Epithelial cell of esophagus (primary cell): ENCODE results near the gene RPS6KL1.

Source experiments
- DNase-seq: peaks from one replicate; pipeline ENCODE4 v3.0.0; 2010; ENCODE audit warnings: low read depth
- H3K4me3 ChIP-seq: 2 replicates; pipeline ENCODE4 v1.5.1; 2011; ENCODE audit warnings: mild to moderate bottlenecking, low read length, control low read depth
- TF ChIP-seq, protein P1 (sequence below): IDR thresholded peaks from 2 replicates; pipeline ENCODE4 v1.5.1; 2011; ENCODE audit warnings: low read depth, mild to moderate bottlenecking, low read length, control low read depth, inconsistent platforms; ENCODE audit not compliant: insufficient read depth; ENCODE audit errors: missing control alignments

RPS6KL1 gene, protein sequence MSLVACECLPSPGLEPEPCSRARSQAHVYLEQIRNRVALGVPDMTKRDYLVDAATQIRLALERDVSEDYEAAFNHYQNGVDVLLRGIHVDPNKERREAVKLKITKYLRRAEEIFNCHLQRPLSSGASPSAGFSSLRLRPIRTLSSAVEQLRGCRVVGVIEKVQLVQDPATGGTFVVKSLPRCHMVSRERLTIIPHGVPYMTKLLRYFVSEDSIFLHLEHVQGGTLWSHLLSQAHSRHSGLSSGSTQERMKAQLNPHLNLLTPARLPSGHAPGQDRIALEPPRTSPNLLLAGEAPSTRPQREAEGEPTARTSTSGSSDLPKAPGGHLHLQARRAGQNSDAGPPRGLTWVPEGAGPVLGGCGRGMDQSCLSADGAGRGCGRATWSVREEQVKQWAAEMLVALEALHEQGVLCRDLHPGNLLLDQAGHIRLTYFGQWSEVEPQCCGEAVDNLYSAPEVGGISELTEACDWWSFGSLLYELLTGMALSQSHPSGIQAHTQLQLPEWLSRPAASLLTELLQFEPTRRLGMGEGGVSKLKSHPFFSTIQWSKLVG

DNA sequence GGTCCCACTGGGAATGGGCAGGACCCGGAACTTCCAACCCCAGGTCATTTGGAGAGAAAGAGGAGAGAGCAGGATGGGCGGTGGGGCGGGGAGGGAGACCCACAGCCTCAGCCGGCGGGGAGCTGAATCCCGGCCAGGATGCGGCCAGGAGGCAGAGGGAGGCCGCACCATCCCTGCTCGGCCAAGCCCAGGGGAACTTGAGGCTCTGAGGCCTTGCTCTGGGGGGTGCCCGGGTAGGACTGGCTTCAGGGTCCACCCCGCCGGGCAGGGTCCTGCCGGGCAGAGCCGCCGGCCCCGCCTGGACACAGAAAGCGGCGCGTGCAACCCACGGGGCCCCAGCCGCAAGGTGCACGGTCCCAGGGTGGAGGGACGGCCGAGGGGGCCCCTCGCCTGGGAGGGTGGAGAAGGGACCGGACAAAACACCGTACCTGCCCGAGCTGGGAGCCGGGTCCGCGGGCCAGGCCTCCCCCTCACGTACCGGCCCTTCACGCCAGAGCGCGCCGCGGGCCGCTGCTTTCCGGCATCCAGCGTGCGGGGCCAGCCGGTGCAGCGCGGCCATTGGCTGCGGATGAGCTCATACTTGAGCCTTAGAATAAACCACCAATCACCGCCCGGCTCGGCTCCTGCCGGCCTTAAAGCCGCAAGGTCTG is at the start of gene RPS6KL1:
Gene RPS6KL1 (minus strand): TSS at position 509 of the 650 bp plus-strand sequence. CDS start 1,719 bp downstream, outside the sequence.
- TF ChIP-seq, protein P1, sequence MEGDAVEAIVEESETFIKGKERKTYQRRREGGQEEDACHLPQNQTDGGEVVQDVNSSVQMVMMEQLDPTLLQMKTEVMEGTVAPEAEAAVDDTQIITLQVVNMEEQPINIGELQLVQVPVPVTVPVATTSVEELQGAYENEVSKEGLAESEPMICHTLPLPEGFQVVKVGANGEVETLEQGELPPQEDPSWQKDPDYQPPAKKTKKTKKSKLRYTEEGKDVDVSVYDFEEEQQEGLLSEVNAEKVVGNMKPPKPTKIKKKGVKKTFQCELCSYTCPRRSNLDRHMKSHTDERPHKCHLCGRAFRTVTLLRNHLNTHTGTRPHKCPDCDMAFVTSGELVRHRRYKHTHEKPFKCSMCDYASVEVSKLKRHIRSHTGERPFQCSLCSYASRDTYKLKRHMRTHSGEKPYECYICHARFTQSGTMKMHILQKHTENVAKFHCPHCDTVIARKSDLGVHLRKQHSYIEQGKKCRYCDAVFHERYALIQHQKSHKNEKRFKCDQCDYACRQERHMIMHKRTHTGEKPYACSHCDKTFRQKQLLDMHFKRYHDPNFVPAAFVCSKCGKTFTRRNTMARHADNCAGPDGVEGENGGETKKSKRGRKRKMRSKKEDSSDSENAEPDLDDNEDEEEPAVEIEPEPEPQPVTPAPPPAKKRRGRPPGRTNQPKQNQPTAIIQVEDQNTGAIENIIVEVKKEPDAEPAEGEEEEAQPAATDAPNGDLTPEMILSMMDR: no peak

DNA sequence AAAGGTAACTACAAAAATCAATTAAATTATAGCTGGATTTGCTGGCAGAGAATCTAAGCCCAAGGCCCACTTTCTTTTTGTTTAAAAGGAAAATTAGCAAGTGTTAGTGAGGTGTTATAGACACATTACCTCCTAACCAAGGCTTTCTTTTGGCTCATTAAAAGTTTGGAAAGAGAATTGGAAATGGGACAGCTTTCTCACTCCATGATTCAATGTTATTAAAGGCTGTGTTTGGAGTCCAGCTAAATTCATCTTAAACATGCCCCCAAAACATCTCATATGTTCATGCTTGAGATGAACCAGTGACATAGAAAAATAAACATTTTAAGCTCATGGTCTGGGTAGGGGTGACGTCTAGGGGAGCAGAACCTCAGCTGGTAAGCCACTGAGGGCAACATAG is 45.8 kb upstream of the RPS6KL1 start:
- DNase-seq: no peak
- TF ChIP-seq, protein P1: no peak
- no peak overlapping the region for H3K4me3 ChIP-seq

More for the DNA sequence above, at the start of gene RPS6KL1:
- H3K4me3 ChIP-seq: peak within 1 kb of the TSS; percentile 52
- DNase-seq: peak; percentile 85

DNA sequence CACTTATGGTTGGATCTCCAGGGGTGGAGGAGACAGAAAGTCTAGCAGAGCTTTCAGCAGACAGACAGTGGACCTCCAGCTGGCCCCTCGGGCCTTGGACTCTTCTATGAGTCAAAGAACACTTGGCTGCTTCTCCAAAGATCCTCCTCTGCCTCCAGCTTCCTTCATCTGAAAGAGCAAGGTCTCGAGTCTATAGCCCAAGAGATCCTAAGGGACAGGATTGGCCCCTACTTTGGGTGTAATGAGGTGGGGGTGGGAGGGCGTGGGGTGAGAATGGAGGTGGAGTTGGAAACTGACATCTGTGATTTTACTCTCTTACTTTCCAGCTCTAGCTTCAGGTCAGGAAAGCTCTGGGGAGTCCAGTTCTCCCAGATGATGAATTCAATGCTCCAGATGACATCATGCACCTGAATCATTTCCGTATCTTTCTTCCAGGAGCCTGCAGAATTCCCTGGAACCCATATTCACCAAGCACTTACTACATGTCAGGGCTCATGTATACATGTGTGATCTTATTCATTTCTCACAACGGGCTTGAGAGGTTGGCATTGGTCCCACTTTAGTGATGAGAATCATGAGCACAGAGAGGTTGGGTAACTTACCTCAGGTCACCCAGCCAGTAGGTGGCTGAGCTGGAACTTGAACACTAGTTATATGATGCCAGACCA is 42.6 kb upstream of the RPS6KL1 start:
- no peak overlapping the region for H3K4me3 ChIP-seq
- TF ChIP-seq, protein P1: no peak
- DNase-seq: peak; percentile 98

DNA sequence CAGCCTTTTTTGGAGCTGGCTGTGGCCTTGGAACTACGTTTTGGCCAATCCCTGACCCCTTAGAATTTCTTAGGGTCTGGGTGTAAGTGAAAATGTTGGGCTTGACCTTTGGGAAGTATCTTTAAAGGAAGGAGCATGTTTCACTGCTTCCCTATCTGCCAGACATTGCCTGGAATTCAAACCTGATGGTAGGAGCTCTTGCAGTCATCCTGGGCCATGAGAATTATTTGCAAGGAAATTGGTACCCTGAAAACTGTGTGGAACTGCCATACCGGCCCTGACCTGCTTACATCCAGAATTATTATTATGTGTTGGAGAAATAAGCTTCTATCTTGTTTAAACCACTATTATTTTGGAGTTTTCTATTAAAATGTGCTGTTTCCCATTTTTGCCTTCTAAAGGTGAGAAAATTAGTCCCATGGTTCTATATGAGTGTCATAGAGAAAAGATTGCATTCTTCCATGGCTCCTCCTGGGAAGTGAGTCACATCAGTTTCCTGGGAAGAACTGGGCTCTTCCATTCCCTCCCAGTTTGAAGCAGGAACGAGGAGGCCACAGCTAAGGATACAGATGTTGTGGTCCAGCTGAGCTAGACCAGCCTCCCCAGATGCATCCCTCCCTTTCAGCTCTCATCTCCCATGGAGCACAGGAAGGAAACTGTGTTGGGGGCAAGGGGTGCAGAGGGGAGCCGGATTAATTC is 41.9 kb upstream of the RPS6KL1 start:
- TF ChIP-seq, protein P1: no peak
- peak; percentile 66 for DNase-seq
- H3K4me3 ChIP-seq: no peak overlapping the region

DNA sequence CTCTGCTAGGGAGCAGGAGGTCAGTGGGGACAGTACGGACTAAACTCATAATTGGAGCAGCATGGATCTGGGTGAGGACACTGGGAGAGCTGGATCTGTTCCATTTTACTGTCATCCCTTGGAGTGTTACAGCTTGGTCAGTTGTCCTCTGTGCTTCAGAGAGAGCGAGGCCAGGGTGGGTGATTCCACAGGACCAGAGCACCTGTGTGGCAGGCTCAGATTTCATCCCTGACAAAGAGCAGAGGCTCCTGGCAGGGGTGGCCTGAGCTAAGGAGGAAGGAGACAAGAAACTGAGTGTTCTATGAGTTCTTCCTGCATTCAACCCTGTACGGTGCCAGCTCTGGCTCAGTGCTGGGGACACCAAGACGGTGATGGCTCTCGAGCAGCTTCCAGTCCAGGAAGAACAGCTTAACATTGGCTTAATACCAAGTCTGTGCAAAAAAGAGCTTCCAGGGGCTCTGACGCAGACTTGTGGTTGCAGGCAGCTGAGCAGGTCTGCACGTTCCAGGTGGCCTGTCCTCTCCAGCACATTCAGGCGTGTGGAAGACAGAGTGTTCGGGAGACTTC is 40.7 kb upstream of the RPS6KL1 start:
- no peak overlapping the region for H3K4me3 ChIP-seq
- TF ChIP-seq, protein P1: no peak
- peak; percentile 86 for DNase-seq

DNA sequence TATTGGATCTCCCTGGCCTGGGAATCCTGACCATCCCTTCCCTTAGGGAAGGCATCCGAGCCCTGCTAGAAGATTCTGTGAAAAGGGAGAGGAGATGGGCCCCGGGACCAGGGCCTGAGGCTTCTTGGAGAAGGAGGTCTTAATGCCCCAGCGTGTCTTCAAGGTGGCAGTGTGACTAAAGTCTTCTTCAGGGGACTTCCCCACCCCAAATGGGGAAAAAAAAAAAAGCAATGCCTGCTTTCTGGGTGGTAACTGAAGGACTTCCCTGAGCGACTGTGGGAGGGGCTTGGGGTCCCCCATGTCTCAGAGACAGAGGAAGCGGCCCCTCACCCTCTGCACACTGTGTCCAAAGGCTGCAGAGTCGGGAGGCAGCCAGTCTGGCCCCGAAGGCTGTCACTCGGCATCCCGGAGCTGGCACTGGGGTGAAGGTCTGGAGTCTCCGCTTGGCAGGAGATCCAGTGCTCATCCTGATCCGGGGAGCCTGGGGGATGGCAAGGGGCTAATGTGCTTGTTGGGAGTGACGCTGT is 40.2 kb upstream of the RPS6KL1 start:
- no peak for DNase-seq
- TF ChIP-seq, protein P1: no peak
- H3K4me3 ChIP-seq: no peak overlapping the region
